HepG2 (cell line): ENCODE results near the gene CNNM4. TPM values are rescaled to one million over a fixed set of nuclear protein-coding genes. Genes with fewer than 3 reads are reported as not detected.

Experiments used
- BORCS8-MEF2B ChIP-seq: sonication (generic); formaldehyde crosslinking; IDR thresholded peaks from 2 replicates; pipeline ENCODE4 v1.8.0; 2022; ENCODE audit warnings: mild to moderate bottlenecking, missing genetic modification reagents
- ISL2 ChIP-seq: sonication (generic); formaldehyde crosslinking; IDR thresholded peaks from 2 replicates; pipeline ENCODE4 v1.5.0; 2020; ENCODE audit warnings: missing genetic modification reagents
- KDM4B ChIP-seq: sonication (generic); formaldehyde crosslinking; IDR thresholded peaks from 2 replicates; pipeline ENCODE4 v1.4.0; 2020; ENCODE audit warnings: missing genetic modification reagents
- KLF9 ChIP-seq: IDR thresholded peaks from 2 replicates; pipeline ENCODE4 v1.6.1; 2016; ENCODE audit warnings: low read depth
- SP4 ChIP-seq: sonication (generic); formaldehyde crosslinking; IDR thresholded peaks from 2 replicates; pipeline ENCODE4 v1.8.1; 2023; ENCODE audit warnings: mild to moderate bottlenecking, missing genetic modification reagents
- TARDBP ChIP-seq: sonication (generic); formaldehyde crosslinking; IDR thresholded peaks from 2 replicates; pipeline ENCODE4 v1.8.0; 2022; ENCODE audit warnings: mild to moderate bottlenecking, missing genetic modification reagents
- TCF7 ChIP-seq: sonication (generic); IDR thresholded peaks from 2 replicates; pipeline ENCODE4 v1.6.1; 2016; ENCODE audit warnings: antibody characterized with exemption, low read depth
- TSC22D2 ChIP-seq: sonication (generic); formaldehyde crosslinking; IDR thresholded peaks from 2 replicates; pipeline ENCODE4 v1.5.1; 2020; ENCODE audit warnings: missing genetic modification reagents, mild to moderate bottlenecking, borderline replicate concordance
- ZC3H4 ChIP-seq: sonication (generic); formaldehyde crosslinking; IDR thresholded peaks from 2 replicates; pipeline ENCODE4 v1.4.0; 2020; ENCODE audit warnings: missing genetic modification reagents, borderline replicate concordance
- ZFP90 ChIP-seq: sonication (generic); formaldehyde crosslinking; IDR thresholded peaks from 2 replicates; pipeline ENCODE4 v1.8.0; 2022; ENCODE audit warnings: missing genetic modification reagents, mild to moderate bottlenecking, inconsistent platforms, borderline replicate concordance
- ZFP91 ChIP-seq: sonication (generic); formaldehyde crosslinking; IDR thresholded peaks from 2 replicates; pipeline ENCODE4 v1.9.0; 2022; ENCODE audit warnings: missing genetic modification reagents, mild to moderate bottlenecking, borderline replicate concordance
- ZNF138 ChIP-seq: sonication (generic); formaldehyde crosslinking; IDR thresholded peaks from 2 replicates; pipeline ENCODE4 v1.5.0; 2020; ENCODE audit warnings: mild to moderate bottlenecking, low read depth, missing genetic modification reagents
- ZNF17 ChIP-seq: sonication (generic); formaldehyde crosslinking; IDR thresholded peaks from 2 replicates; pipeline ENCODE4 v1.5.0; 2020; ENCODE audit warnings: mild to moderate bottlenecking, missing genetic modification reagents
- ZNF292 ChIP-seq: sonication (generic); formaldehyde crosslinking; IDR thresholded peaks from 2 replicates; pipeline ENCODE4 v1.8.1; 2022; ENCODE audit warnings: mild to moderate bottlenecking, low read depth, missing genetic modification reagents, borderline replicate concordance
- ZNF3 ChIP-seq: IDR thresholded peaks from 2 replicates; pipeline ENCODE4 v1.7.0; 2017; ENCODE audit warnings: inconsistent platforms
- ZNF383 ChIP-seq: sonication (generic); formaldehyde crosslinking; IDR thresholded peaks from 2 replicates; pipeline ENCODE4 v1.4.0; 2020; ENCODE audit warnings: missing genetic modification reagents, mild to moderate bottlenecking, borderline replicate concordance
- ZNF430 ChIP-seq: sonication (generic); formaldehyde crosslinking; IDR thresholded peaks from 2 replicates; pipeline ENCODE4 v1.9.0; 2021; ENCODE audit warnings: mild to moderate bottlenecking, missing genetic modification reagents
- ZNF501 ChIP-seq: sonication (generic); formaldehyde crosslinking; IDR thresholded peaks from 2 replicates; pipeline ENCODE4 v1.5.1; 2020; ENCODE audit warnings: mild to moderate bottlenecking, moderate library complexity, missing genetic modification reagents
- ZNF605 ChIP-seq: sonication (generic); formaldehyde crosslinking; IDR thresholded peaks from 2 replicates; pipeline ENCODE4 v1.8.0; 2022; ENCODE audit warnings: mild to moderate bottlenecking, missing genetic modification reagents
- polyA plus RNA-seq, 8 experiments: library from polyadenylated mRNA; depleted of rRNA in 3 of 8; stranded (reverse) in 7 of 8; unstranded in 1 of 8; fragments of >200 nt; fragmentation: Illumina TruSeq in 4 of 8; extraction: Trizol in 4 of 8; gene quantifications; 2 replicates each; pipeline versions ENCODE4 v1.2.1 to v1.2.3, GENCODE V29; 2011 to 2016; ENCODE audit warnings: low read depth in 4 of 8, missing spikeins in 1 of 8, mixed read lengths in 1 of 8; ENCODE audit not compliant: insufficient read depth in 1 of 8
- total RNA-seq, 5 experiments: library from RNA; depleted of rRNA; stranded (reverse); fragments of >200 nt; fragmentation: Illumina TruSeq; extraction: Trizol; gene quantifications; 2 replicates each; pipeline ENCODE4 v1.2.3, GENCODE V29; 2016; ENCODE audit warnings: low read depth in 1 of 5
- TF ChIP-seq, protein P1 (sequence below): sonication (generic); formaldehyde crosslinking; conservative IDR thresholded peaks from 2 replicates; pipeline ENCODE4 v1.4.0; 2020; ENCODE audit warnings: missing genetic modification reagents
- TF ChIP-seq, protein P2 (sequence below), 2 experiments: sonication (generic) in 1 of 2; formaldehyde crosslinking in 1 of 2; IDR thresholded peaks; 2 replicates each; pipeline versions ENCODE4 v1.6.1 to v1.9.0; 2014 to 2022; ENCODE audit warnings: antibody characterized with exemption in 1 of 2, borderline replicate concordance in 1 of 2, inconsistent platforms in 1 of 2, low read depth in 1 of 2, missing genetic modification reagents in 1 of 2

CNNM4 gene
- total and polyA plus RNA-seq, 2 of the 13 experiments (the other 11 are each of a cell fraction or from before 2014, with no cell fraction given): 5.9 to 8.4 TPM

GRCh38 chr2:96859099-96859649 is 98.5 kb downstream of the CNNM4 start (continued):
- TF ChIP-seq ZNF383 (no peak), TSC22D2 (CRISPR knock-in tag) (no peak), ZNF605 (peak; percentile 19; the same call in 1 of the 2 replicates), ZNF3 (CRISPR knock-in tag) (no peak), BORCS8-MEF2B (CRISPR knock-in tag) (peak; percentile 4; the same call in 1 of the 2 replicates), KLF9 (no peak), ZFP91 (CRISPR knock-in tag) (0 out of 2 replicates have a peak, but pooled peaks have one; percentile 30), TCF7 (no peak), ZNF138 (CRISPR knock-in tag) (peak; percentile 77; the same call in 1 of the 2 replicates), ZC3H4 (CRISPR knock-in tag) (0 out of 2 replicates have a peak, but pooled peaks have one; percentile 8), ZNF501 (CRISPR knock-in tag) (no peak), ZNF17 (no peak), ZNF292 (no peak), ZNF430 (CRISPR knock-in tag) (0 out of 2 replicates have a peak, but pooled peaks have one; percentile 17), SP4 (CRISPR knock-in tag) (no peak), TARDBP (0 out of 2 replicates have a peak, but pooled peaks have one; percentile 13), ZFP90 (peak; percentile 49; the same call in 1 of the 2 replicates), ISL2 (CRISPR knock-in tag) (0 out of 2 replicates have a peak, but pooled peaks have one; percentile 20), KDM4B (CRISPR knock-in tag) (no peak)
- TF ChIP-seq, protein P1, sequence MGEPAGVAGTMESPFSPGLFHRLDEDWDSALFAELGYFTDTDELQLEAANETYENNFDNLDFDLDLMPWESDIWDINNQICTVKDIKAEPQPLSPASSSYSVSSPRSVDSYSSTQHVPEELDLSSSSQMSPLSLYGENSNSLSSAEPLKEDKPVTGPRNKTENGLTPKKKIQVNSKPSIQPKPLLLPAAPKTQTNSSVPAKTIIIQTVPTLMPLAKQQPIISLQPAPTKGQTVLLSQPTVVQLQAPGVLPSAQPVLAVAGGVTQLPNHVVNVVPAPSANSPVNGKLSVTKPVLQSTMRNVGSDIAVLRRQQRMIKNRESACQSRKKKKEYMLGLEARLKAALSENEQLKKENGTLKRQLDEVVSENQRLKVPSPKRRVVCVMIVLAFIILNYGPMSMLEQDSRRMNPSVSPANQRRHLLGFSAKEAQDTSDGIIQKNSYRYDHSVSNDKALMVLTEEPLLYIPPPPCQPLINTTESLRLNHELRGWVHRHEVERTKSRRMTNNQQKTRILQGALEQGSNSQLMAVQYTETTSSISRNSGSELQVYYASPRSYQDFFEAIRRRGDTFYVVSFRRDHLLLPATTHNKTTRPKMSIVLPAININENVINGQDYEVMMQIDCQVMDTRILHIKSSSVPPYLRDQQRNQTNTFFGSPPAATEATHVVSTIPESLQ: no peak
- TF ChIP-seq, protein P2, sequence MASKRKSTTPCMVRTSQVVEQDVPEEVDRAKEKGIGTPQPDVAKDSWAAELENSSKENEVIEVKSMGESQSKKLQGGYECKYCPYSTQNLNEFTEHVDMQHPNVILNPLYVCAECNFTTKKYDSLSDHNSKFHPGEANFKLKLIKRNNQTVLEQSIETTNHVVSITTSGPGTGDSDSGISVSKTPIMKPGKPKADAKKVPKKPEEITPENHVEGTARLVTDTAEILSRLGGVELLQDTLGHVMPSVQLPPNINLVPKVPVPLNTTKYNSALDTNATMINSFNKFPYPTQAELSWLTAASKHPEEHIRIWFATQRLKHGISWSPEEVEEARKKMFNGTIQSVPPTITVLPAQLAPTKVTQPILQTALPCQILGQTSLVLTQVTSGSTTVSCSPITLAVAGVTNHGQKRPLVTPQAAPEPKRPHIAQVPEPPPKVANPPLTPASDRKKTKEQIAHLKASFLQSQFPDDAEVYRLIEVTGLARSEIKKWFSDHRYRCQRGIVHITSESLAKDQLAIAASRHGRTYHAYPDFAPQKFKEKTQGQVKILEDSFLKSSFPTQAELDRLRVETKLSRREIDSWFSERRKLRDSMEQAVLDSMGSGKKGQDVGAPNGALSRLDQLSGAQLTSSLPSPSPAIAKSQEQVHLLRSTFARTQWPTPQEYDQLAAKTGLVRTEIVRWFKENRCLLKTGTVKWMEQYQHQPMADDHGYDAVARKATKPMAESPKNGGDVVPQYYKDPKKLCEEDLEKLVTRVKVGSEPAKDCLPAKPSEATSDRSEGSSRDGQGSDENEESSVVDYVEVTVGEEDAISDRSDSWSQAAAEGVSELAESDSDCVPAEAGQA (IDR thresholded peaks at IDR 0.05; ENCODE audit: low read depth): no peak
- TF ChIP-seq, protein P2 (CRISPR knock-in tag; IDR thresholded peaks at IDR 0.05; ENCODE audit: borderline replicate concordance): 0 out of 2 replicates have a peak, but pooled peaks have one; percentile 6
